Suppressor macrophage treated with lipopolysaccharide for 4 hours (primary cell): ENCODE measurements around the gene TSEN34.
"Not testable (repeated sequence)": the region's sequence is repeated elsewhere in the genome, so short reads cannot be mapped to it uniquely, and the experiment has no call there.

Source experiments
- DNase-seq: peaks from one replicate; pipeline ENCODE4 v3.0.0-alpha.2; 2020

TSEN34 gene

DNA sequence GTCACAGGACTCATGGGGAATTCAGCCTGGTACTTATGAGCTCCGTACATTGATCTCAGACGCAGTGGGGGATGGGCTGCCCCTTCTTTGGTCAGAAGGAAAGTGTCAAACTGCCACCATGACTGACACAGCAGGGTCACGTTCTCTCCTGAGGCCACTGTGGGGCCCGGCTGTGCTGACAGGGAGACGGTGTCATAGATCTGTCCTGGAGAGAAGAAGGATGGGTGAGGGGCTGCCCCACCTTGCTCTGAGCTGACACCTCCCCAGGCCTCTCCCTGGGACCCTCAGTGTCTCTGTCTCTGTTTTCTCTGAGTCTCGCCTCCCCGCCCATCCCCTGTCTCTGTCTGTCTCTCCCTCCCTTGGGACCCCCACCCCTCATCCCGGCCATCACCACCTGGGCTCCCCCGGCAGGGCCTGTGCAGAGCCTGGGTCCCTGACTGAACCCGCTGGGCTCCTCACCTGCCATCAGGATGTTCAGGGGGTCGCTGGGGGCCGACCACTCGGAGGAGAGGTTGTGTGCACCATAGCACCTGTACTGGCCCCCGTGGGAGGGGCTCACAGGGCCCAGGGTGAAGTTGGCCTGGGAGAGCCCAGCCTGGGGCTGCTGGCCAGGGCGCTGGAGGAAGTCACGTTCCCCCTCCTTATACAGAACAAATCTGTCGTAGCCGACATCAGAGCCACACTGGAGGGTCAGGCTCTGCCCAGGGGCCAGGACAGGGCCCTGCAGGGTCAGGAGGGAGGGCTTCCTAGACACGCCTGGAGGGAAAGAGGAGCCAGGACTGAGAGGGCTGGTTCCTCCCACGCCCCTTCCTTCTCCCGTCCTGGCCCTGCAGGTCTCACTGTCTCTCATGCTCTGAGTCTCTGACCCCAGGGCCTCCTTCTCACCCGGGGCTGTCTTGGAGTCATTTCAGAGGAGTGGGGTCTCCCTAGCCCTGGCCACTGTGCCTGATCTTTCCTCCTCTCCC lies 49.5 kb downstream of the TSEN34 start:
- not testable (repeated sequence) for DNase-seq

DNA sequence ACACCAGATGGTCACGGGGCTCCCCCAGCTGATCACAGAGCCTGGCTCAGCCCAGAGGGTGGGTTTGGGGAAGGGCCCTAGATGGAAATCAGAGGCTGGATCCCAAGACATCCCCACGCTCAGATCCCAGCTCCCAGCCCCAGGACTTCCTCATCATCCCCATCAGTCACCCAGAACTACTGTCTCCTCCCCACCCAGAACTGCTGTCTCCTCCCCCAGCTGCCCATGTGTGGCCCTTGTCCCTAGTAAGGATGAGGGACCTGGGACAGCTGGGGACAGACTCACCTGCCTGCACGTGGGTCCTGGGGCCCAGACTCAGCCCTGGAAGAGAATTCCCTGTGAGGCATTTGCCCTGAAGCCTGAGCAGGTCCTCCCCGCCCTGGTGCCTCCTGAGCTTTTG lies 51.1 kb downstream of the TSEN34 start:
- DNase-seq: peak; percentile 54

DNA sequence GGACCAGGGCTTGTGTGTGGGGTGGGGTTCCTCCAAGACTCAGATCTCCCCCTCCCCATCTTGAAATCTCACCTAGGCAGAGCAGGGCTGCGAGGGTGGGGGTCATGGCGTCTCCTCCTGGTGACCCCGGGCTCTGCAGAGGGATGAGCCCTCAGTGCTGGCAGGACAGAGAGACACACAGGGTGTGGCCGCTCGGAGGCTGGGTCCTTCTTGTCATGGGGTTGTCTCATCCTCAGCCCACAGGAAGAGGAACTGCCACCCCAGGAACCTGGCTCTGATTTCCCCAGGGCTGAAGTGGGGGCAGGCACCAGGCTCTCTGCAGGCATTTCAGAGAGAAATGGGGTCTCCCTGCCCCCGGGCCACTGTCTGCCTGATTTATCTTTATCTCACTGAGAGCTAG lies 51.5 kb downstream of the TSEN34 start, which contains the start of gene LILRA6:
LILRA6 (minus strand) TSS at position 145 of the 400 bp plus-strand sequence.
- peak; percentile 55 for DNase-seq

DNA sequence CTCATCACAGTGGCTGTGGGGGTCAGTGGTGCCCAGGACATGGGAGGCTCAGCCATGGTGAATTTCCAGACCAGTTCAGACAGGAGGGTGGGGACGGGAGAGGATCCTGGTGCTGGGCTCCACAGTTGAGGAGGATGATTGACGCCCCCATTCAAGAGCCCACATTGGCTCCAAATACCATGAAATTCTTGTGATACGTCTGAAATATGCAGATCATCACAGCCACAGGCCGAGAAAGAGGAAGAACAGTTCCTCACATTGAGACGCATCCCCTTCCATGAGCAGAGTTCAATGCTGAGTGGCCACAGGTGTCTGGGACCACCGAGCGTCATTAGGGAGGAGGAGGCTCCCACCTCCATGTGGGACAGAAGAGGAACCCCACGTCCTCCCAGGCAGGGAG lies 52.7 kb downstream of the TSEN34 start:
- peak; percentile 60 for DNase-seq
